HG03175 (cell line): Measurements from ENCODE around the gene RAI1.
A peak's percentile ranks its signal among the peaks of the same experiment; 100 is the strongest.
"Not testable (repeated sequence)": the region's sequence is repeated elsewhere in the genome, so short reads cannot be mapped to it uniquely, and the experiment has no call there.

Experiments
- ATAC-seq: cut with Tn5 transposase; IDR thresholded peaks from one replicate; pipeline ENCODE4 v1.9.1; 2021; ENCODE audit warnings: mild to moderate bottlenecking, moderate library complexity; ENCODE audit not compliant: unreplicated experiment

RAI1 gene

DNA sequence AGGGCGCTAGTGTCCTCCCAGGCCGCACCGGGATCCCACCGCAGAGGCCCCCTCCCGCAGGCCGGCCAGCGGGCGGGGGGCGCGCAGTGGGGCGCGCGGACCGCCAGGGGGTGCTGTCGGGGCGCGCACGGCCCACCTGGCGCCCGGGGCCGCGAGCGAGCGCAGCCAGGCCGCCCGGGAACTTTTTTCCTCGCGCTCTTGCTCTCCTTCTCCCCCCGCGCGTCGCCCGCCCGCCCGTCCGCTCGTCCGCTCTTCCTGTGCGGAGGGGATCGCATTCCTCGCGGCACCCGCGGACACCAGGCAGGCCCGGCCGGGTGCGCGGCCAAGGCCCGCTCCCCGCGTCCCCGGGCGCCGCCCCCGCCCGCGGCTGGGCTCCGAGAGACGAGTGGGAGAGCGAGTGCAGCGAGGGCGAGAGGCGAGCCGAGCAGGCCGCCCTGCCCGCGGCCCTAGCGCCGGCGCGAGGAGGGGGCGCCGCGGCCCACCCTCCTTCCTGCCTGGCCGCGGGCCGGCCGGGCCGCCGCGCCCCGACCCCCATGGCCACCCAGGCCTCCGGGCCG lies at the start of gene RAI1:
RAI1 (plus strand) TSS at position 272 of the 557 bp plus-strand sequence. CDS start 111,491 bp downstream, outside the sequence.
- ATAC-seq = peak; percentile 51

DNA sequence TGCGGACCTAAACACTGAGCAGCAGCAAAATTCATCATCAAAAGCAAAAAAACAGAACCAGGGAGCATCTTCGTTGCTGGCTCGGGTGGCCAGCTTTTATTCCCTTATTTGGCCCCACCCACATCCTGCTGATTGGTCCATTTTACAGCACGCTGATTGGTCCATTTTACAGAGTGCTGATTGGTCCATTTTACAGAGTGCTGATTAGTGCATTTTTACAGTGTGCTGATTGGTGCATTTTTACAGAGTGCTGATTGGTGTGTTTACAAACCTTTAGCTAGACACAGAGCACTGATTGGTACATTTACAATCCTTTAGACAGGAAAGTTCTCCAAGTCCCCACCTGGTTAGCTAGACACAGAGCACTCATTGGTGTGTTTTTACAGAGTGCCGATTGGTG lies 48.6 kb upstream of the RAI1 start:
- not testable (repeated sequence) for ATAC-seq

DNA sequence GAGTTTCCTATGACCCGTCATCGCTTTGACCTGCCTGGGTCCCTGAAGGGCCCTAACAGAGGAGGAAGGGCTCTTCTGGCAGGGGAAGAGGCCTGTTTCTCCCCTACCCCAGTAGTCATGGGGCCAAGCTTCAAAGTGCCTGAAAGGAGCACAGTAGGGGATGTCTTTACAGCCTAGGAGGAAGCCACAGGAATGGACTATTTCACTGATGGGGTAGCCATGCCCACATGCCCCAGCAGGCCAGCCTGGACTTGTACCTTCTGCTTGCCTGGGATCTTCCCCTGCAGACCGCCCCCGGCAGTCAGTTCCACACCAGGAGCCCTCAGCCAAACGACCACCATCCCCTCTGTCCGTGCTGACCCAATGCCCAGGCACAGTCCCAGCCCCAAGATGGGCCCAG lies 47.9 kb upstream of the RAI1 start:
- ATAC-seq = no peak

GRCh38 chr17:17635126-17635525 lies 46.1 kb upstream of the RAI1 start:
- no peak for ATAC-seq

GRCh38 chr17:17635537-17636271 lies 45.6 kb upstream of the RAI1 start:
- ATAC-seq = not testable (repeated sequence)

DNA sequence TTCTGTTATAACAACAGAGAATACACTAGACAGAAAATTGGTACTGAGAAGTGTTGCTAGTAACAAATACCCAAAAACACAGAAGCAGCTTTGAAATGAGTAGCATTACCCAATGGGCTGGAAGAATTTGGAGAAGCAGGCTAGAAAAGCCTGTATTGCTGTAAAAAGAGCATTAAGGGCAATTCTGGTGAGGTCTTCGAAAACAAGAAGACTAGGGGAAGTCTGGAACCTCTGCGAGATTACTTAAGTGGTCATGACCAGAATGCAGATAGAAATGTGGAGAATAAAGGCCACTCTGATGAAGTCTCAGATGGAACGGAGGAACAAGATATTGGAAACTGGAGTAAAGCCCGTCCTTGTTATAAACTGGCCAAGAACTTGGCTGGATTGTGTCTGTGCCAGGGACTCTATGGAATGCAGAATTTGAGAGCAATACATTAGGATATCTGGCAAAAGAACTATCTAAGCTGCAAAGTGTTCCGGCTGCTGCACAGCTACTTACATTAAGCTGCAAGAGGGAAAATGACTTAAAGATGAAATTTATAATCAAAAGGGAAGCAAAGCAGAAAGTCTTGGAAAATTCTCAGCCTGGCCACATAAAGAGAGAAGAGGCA lies 44.9 kb upstream of the RAI1 start:
- no peak for ATAC-seq

DNA sequence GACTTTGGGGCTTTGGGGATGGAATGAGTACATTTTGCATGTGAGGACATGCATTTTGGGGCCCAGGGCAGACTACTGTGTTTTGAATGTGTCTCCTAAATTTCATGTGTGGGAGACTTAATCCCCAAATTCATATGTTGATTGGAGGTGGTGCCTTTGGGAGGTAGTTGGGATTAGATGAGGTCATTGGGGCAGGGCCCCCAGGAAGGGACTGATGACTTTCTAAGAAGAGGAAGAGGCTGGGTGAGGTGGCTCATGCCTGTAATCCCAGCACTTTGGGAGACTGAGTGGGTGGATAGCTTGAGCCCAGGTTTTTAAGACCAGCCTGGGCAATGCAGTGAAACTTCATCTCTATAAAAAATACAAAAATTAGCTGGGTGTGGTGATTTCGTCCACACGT lies 42.8 kb upstream of the RAI1 start:
- no peak for ATAC-seq

DNA sequence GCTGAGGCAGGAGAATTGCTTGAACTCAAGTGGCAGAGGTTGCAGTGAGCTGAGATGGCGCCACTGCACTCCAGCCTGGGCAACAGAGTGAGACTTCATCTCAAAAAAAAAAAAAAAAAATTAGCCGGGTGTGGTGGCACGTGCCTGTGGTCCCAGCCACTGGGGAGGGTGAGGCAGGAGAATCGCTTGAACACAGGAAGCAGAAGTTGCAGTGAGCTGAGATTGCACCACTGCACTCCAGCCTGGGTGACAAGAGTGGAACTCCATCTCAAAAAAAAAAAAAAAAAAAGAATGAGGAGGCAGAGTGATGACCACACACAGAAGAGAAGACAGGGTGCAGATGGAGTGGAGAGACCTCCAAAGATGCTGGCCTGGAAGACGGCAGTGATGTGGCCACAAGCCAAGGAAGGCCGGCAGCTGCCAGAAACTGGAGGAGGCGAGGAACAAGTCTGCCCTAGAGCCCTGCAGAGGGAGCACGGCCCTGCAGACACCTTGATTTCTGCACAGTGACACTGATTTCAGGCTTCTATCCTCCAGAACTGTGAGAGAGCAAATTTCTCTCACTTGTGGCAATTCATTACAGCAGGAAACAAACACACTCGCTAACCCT lies 41.5 kb upstream of the RAI1 start:
- not testable (repeated sequence) for ATAC-seq

- ATAC-seq = no peak
Measured at GRCh38 chr17:17641621-17642409, 39.4 kb upstream of the RAI1 start.

- not testable (repeated sequence) for ATAC-seq
Measured at GRCh38 chr17:17645148-17645547, 36.1 kb upstream of the RAI1 start.

DNA sequence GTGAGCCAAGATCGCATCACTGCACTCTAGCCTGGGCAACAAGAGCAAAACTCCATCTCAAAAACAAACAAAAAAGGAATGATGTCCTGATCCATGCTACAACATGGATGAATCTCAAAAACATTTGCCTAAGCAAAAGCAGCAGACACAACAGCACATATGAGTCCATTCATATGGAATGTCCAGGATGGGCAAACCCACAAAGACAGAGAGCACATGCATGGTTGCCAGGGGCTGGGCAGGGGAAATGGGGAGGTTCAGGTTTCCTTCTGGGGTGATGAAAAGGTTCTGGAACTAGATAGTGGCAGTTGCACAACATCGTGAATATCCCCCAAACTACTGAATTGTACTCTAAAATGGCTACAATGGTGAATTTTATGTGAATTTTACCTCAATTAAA lies 35.3 kb upstream of the RAI1 start:
- no peak for ATAC-seq

DNA sequence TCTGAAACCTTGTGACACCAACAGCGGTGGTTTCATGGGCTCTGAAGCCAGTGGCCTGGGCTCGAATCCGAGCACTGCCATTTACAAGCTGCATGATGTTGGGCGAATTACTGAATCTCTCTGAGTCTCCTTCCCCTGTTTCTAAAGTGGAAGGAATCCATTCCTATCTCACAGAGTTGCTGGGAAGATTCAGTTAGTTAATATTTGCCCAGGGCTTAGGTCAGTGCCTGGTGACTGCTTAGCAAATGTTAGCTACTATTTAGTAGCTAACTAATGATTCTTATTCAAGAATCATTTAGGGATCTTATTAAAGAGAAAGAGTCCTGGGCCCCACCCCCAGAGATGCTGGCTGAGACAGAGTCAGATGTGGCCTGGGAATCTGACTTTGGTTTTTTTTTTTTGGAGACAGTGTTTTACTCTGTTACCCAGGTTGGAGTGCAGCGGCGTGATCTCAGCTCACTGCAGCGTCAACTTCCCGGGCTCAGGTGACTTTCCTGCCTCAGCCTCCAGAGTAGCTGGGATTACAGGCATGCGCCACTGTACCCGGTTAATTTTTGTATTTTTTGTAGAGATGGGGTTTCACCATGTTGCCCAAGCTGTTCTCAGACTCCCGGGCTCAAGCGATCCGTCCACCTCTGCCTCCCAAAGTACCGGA lies 33.6 kb upstream of the RAI1 start:
- ATAC-seq = no peak

GRCh38 chr17:17648762-17649161 lies 32.5 kb upstream of the RAI1 start:
- no peak for ATAC-seq

- ATAC-seq = no peak
Measured at GRCh38 chr17:17650959-17651358, 30.3 kb upstream of the RAI1 start.

DNA sequence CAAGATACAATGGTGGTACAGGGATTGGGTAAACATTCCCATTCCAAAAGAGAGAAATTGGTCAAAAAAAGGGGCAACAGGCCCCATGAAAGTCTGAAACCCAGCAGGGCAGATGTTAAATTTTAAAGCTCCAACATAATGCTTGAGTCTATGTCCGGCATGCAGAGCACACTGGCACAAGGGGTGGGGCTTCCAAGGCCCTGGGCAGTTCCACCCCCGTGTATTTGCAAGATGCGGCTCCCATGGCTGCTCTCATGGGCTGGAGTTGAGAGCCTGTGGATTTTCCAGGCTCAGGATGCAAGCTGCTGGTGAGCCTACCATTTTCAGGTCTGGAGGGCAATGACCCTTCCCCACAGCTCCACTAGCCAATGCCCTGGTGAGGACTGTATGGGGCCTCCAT lies 27.9 kb upstream of the RAI1 start:
- no peak for ATAC-seq

- ATAC-seq = no peak
Measured at GRCh38 chr17:17659340-17659739, 21.9 kb upstream of the RAI1 start.

GRCh38 chr17:17661134-17661533 lies 20.1 kb upstream of the RAI1 start:
- ATAC-seq = no peak

DNA sequence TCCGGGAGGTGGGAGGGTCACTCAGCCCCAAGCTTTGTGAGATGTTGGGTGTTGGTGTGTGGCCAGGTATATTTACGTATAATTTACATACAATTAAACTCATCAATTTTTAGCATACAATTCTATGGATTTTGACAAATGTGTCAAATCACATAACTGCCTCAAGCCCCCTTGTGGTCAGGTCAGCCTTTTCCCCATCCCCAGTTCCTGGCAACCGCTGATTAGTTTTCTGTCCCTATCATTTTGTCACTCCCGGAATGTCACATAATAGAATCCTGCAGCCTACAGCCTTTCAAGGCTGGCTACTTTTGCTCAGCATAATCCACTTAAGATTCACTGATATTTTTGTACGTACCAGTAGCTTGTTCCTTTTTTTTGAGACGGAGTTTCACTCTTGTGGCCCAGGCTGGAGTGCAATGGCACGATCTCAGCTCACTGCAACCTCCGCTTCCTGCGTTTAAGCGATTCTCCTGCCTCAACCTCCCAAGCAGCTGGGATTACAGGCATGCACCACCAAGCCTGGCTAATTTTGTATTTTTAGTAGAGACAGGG lies 19.3 kb upstream of the RAI1 start:
- ATAC-seq = no peak

GRCh38 chr17:17663160-17664063 lies 17.8 kb upstream of the RAI1 start:
- peak; percentile 85 for ATAC-seq
